Vagina (tissue), 2 donors: Measurements from ENCODE around the gene C16orf46. TPM values are rescaled to one million over a fixed set of nuclear protein-coding genes. Genes with fewer than 3 reads are reported as not detected.

Experiments used
- DNase-seq, 2 donors: peaks; one replicate each; pipeline ENCODE4 v3.0.0-alpha.2; 2017; ENCODE audit errors: extremely low spot score in 2 of 2
- H3K27ac ChIP-seq: fragments of 200-600 bp; sonication (generic); one replicate; pipeline ENCODE4 v1.5.1; 2019
- H3K27me3 ChIP-seq: fragments of 200-600 bp; sonication (generic); one replicate; pipeline ENCODE4 v1.5.1; 2019
- H3K36me3 ChIP-seq, 2 donors: fragments of 200-600 bp; sonication (generic); one replicate each; pipeline ENCODE4 v1.5.1; 2017 to 2019
- H3K4me1 ChIP-seq: fragments of 200-600 bp; sonication (generic); one replicate; pipeline ENCODE4 v1.5.1; 2019
- H3K4me3 ChIP-seq, 2 donors: fragments of 200-600 bp; sonication (generic); 1 replicate in 1 of 2; 2 replicates in 1 of 2; pipeline ENCODE4 v1.5.1; 2016 to 2019
- H3K9me3 ChIP-seq: fragments of 200-600 bp; sonication (generic); one replicate; pipeline ENCODE4 v1.5.1; 2019
- CTCF ChIP-seq, 3 experiments: fragments of 450-650 bp in 2 of 3; fragments of 200-600 bp in 1 of 3; sonication (generic) in 1 of 3; IDR thresholded peaks; one replicate each; pipeline ENCODE4 v1.5.1; 2017 to 2019; ENCODE audit warnings: antibody characterized with exemption in 3 of 3, mild to moderate bottlenecking in 2 of 3, moderate library complexity in 2 of 3
- POLR2A ChIP-seq, 2 donors: fragments of 450-650 bp; IDR thresholded peaks; one replicate each; pipeline ENCODE4 v1.6.1; 2017; ENCODE audit warnings: antibody characterized with exemption in 2 of 2, mild to moderate bottlenecking in 2 of 2, moderate library complexity in 2 of 2
- POLR2AphosphoS5 ChIP-seq, 2 donors: sonication (generic); formaldehyde crosslinking; IDR thresholded peaks; one replicate each; pipeline ENCODE4 v1.9.0; 2017; ENCODE audit warnings: antibody characterized with exemption in 2 of 2, mild to moderate bottlenecking in 2 of 2, low read depth in 1 of 2; ENCODE audit not compliant: insufficient read depth in 1 of 2
- intact Hi-C: fragments of 100-400 bp; cut with DNase I; formaldehyde crosslinking; loops from one replicate; pipeline ENCODE4 v1.15.1; 2023
- total RNA-seq: library from RNA; depleted of rRNA; stranded (reverse); fragments of >200 nt; gene quantifications from one replicate; pipeline ENCODE4 v1.2.3, GENCODE V29; 2016

Gene C16orf46
- total RNA-seq, 1 donor from 2014 or later, result 1.2 TPM

DNA sequence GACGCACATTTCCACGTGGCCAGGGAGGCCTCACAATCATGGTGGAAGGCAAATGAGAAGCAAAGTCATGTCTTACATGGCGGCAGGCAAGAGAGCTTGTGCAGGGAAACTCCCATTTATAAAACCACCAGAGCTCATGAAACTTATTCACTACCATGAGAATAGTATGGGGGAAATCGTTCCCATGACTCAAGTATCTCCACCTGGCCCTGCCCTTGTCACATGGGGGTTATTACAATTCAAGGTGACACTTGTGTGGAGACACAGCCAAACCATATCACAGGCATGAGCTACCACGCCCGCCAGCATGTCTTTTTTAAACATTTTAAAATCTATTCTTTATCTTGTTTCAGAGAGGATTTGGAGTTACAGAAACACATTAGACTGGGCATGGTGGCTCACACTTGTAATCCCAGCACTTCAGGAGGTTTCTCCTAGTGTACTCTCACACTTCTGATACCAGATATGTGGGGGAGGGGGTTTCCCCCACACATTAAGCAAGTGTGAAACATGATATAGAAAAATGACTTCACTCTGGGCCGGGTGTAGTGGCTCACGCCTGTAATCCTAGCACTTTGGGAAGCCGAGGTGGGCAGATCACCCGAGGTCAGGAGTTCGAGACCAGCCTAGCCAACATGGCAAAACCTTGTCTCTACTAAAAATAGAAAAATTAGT, 47.0 kb downstream of the C16orf46 start:
- TF ChIP-seq POLR2A (IDR thresholded peaks at IDR 0.05), result no peak
- TF ChIP-seq CTCF (IDR thresholded peaks at IDR 0.05), result no peak
- no peak for TF ChIP-seq POLR2AphosphoS5 (IDR thresholded peaks at IDR 0.05; ENCODE audit: insufficient read depth in 1 of 2, low read depth in 1 of 2)
- H3K27ac ChIP-seq, result no peak overlapping the region
- H3K27me3 ChIP-seq, result no peaks in the 10 kb centered on the region
- intact Hi-C loops, result no loop called here
- no peaks in the 10 kb centered on the region for H3K9me3 ChIP-seq
- no peak for DNase-seq
- H3K36me3 ChIP-seq, result no peaks in the 10 kb centered on the region
- no peak overlapping the region for H3K4me3 ChIP-seq
- no peaks in the 10 kb centered on the region for H3K4me1 ChIP-seq

DNA sequence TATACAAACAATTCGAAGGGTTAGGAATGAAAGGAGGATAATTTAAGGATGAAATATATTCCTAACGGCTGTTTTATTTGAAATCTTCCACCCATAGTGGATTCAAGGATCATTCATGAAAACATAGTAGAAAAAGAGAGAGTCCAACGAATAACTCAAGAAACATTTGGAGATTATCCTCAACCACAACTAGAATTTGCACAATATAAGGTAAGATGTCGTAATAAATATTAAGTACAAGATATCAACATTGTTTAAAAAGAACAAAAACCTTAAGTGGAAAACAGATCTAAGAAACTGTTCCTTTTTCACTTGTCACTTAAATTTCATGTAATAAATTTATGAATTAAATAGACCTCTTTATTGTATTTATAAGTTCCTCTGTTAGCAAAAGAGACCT, 50.6 kb downstream of the C16orf46 start:
- intact Hi-C loops, result no loop called here

GRCh38 chr16:81018496-81018895, 58.5 kb downstream of the C16orf46 start:
- no peaks in the 10 kb centered on the region for H3K36me3 ChIP-seq

More for the DNA sequence above, 50.6 kb downstream of the C16orf46 start:
- H3K4me3 ChIP-seq, result no peak overlapping the region
- TF ChIP-seq CTCF (IDR thresholded peaks at IDR 0.05), result no peak
- TF ChIP-seq POLR2AphosphoS5 (IDR thresholded peaks at IDR 0.05; ENCODE audit: insufficient read depth in 1 of 2, low read depth in 1 of 2), result no peak
- no peak for TF ChIP-seq POLR2A (IDR thresholded peaks at IDR 0.05)
- no peaks in the 10 kb centered on the region for H3K4me1 ChIP-seq
- no peak for DNase-seq
- H3K27ac ChIP-seq, result no peak overlapping the region
- H3K27me3 ChIP-seq, result no peaks in the 10 kb centered on the region
- no peaks in the 10 kb centered on the region for H3K36me3 ChIP-seq
- H3K9me3 ChIP-seq, result no peaks in the 10 kb centered on the region

GRCh38 chr16:81014672-81015071, 62.4 kb downstream of the C16orf46 start:
- no peak overlapping the region for H3K27ac ChIP-seq
- no peaks in the 10 kb centered on the region for H3K36me3 ChIP-seq
- no peak for TF ChIP-seq POLR2A (IDR thresholded peaks at IDR 0.05)
- no peak for TF ChIP-seq POLR2AphosphoS5 (IDR thresholded peaks at IDR 0.05; ENCODE audit: insufficient read depth in 1 of 2, low read depth in 1 of 2)
- no peak for TF ChIP-seq CTCF (IDR thresholded peaks at IDR 0.05)
- no peaks in the 10 kb centered on the region for H3K4me1 ChIP-seq
- no peaks in the 10 kb centered on the region for H3K27me3 ChIP-seq
- no peak overlapping the region for H3K4me3 ChIP-seq
- intact Hi-C loops, result no loop called here
- H3K9me3 ChIP-seq, result no peaks in the 10 kb centered on the region
- DNase-seq, result no peak

More at GRCh38 chr16:81018496-81018895, 58.5 kb downstream of the C16orf46 start:
- intact Hi-C loops, result no loop called here
- Histone ChIP-seq H3K9me3 (no peaks in the 10 kb centered on the region), H3K27me3 (no peaks in the 10 kb centered on the region), H3K27ac (no peak overlapping the region), H3K4me1 (no peaks in the 10 kb centered on the region), H3K4me3 (no peak overlapping the region)
- DNase-seq, result no peak
- no peak for TF ChIP-seq POLR2AphosphoS5 (IDR thresholded peaks at IDR 0.05; ENCODE audit: insufficient read depth in 1 of 2, low read depth in 1 of 2)
- no peak for TF ChIP-seq CTCF (IDR thresholded peaks at IDR 0.05)
- TF ChIP-seq POLR2A (IDR thresholded peaks at IDR 0.05), result no peak

DNA sequence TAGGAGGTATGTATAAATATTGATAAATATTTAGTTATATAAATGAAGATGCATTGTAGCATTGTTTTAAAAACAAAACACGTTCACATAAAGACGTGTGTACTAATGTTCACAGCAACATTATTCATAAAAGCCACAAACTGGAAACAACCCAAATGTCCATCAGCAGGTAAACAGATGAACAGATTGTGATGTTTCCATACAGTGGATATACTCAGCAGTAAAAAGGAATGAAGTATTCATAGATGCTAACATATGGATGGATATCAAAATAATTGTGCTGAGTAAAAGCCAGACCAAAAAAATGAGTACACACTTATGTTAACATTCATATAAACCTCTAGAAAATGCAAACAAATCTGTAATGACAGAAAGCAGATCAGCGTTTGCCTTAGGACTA, 64.1 kb downstream of the C16orf46 start:
- H3K36me3 ChIP-seq, result no peaks in the 10 kb centered on the region
- no peak for TF ChIP-seq CTCF (IDR thresholded peaks at IDR 0.05)
- no peak for TF ChIP-seq POLR2AphosphoS5 (IDR thresholded peaks at IDR 0.05; ENCODE audit: insufficient read depth in 1 of 2, low read depth in 1 of 2)
- TF ChIP-seq POLR2A (IDR thresholded peaks at IDR 0.05), result no peak
- no peaks in the 10 kb centered on the region for H3K9me3 ChIP-seq
- H3K4me3 ChIP-seq, result no peak overlapping the region
- intact Hi-C loops, result no loop called here
- no peak overlapping the region for H3K27ac ChIP-seq
- no peaks in the 10 kb centered on the region for H3K27me3 ChIP-seq
- DNase-seq, result no peak
- H3K4me1 ChIP-seq, result peaks cover 4% of the 10 kb centered on the region
